Smooth muscle cell (in vitro differentiated cells): ENCODE measurements around the gene AHCYL2. TPM values are rescaled to one million over a fixed set of nuclear protein-coding genes. Genes with fewer than 3 reads are reported as not detected.
A peak's percentile ranks its signal among the peaks of the same experiment; 100 is the strongest.

Experiments
- DNase-seq: peaks from one replicate; lab custom pipeline; 2025; ENCODE audit not compliant: unreplicated experiment; lab: John Stamatoyannopoulos, UW
- H2AFZ ChIP-seq: fragments of 200-600 bp; sonication (generic); 2 replicates; pipeline ENCODE4 v1.6.0; 2016; ENCODE audit warnings: antibody characterized with exemption, low read depth, mild to moderate bottlenecking
- H3F3A ChIP-seq: fragments of 200-600 bp; sonication (generic); 2 replicates; pipeline ENCODE4 v1.6.0; 2017; ENCODE audit warnings: antibody characterized with exemption, low read depth
- H3K27ac ChIP-seq: fragments of 200-600 bp; sonication (generic); 2 replicates; pipeline ENCODE4 v1.5.1; 2016; ENCODE audit warnings: low read depth, mild to moderate bottlenecking
- H3K27me3 ChIP-seq: fragments of 200-600 bp; sonication (generic); 2 replicates; pipeline ENCODE4 v1.6.1; 2016; ENCODE audit warnings: low read depth, mild to moderate bottlenecking
- H3K36me3 ChIP-seq: fragments of 200-600 bp; sonication (generic); 2 replicates; pipeline ENCODE4 v1.5.1; 2016; ENCODE audit warnings: low read depth
- H3K4me1 ChIP-seq: fragments of 200-600 bp; sonication (generic); 2 replicates; pipeline ENCODE4 v1.5.1; 2016; ENCODE audit warnings: low read depth
- H3K4me2 ChIP-seq: fragments of 200-600 bp; sonication (generic); 2 replicates; pipeline ENCODE4 v1.6.0; 2016; ENCODE audit warnings: mild to moderate bottlenecking
- H3K4me3 ChIP-seq: fragments of 200-600 bp; sonication (generic); 2 replicates; pipeline ENCODE4 v1.5.1; 2016; ENCODE audit warnings: mild to moderate bottlenecking
- H3K79me2 ChIP-seq: fragments of 200-600 bp; sonication (generic); 2 replicates; pipeline ENCODE4 v1.6.0; 2016; ENCODE audit warnings: low read depth, mild to moderate bottlenecking
- H3K9ac ChIP-seq: fragments of 200-600 bp; sonication (generic); 2 replicates; pipeline ENCODE4 v1.6.0; 2016; ENCODE audit warnings: low read depth
- H3K9me3 ChIP-seq: fragments of 200-600 bp; sonication (generic); replicated peaks from 2 replicates; pipeline ENCODE4 v1.5.1; 2016; ENCODE audit warnings: low read depth
- H4K20me1 ChIP-seq: fragments of 200-600 bp; sonication (generic); 2 replicates; pipeline ENCODE4 v1.6.0; 2016; ENCODE audit warnings: low read depth
- CTCF ChIP-seq: fragments of 200-600 bp; sonication (generic); IDR thresholded peaks from 2 replicates; pipeline ENCODE4 v1.5.1; 2017; ENCODE audit warnings: borderline replicate concordance, mild to moderate bottlenecking, antibody characterized with exemption; ENCODE audit not compliant: insufficient read depth, poor library complexity, severe bottlenecking
- WGBS: methylation state at CpG from one replicate; pipeline ENCODE4 v1.1.7; 2016; ENCODE audit warnings: low lambda C conversion rate; 5-methylcytosine and 5-hydroxymethylcytosine counted together
- polyA plus RNA-seq: library from polyadenylated mRNA; unstranded; fragments of >200 nt; fragmentation: Nextera tagmentation; extraction: Ambion mirVana; gene quantifications from 2 replicates; pipeline ENCODE4 v1.2.1, GENCODE V29; 2016
- total RNA-seq: library from RNA; depleted of rRNA; stranded (reverse); fragments of >200 nt; gene quantifications from 2 replicates; pipeline ENCODE4 v1.2.3, GENCODE V29; 2014

The AHCYL2 gene
- total and polyA plus RNA-seq, 2 experiments from 2014 or later, result 6.3 to 7.3 TPM

GRCh38 chr7:129375141-129375938 lies 150.5 kb downstream of the AHCYL2 start:
- no peak overlapping the region for H3K27ac ChIP-seq
- 63% methylated on average over 2 of the region's 2 CpGs for WGBS
- H3F3A ChIP-seq, result no peaks in the 10 kb centered on the region
- H3K79me2 ChIP-seq, result no peaks in the 10 kb centered on the region
- H3K27me3 ChIP-seq, result no peaks in the 10 kb centered on the region
- H3K4me1 ChIP-seq, result peaks cover 10% of the 10 kb centered on the region
- no peaks in the 10 kb centered on the region for H3K9me3 ChIP-seq
- no peak overlapping the region for H2AFZ ChIP-seq
- no peaks in the 10 kb centered on the region for H3K36me3 ChIP-seq
- no peak overlapping the region for H3K9ac ChIP-seq
- no peak overlapping the region for H3K4me3 ChIP-seq
- no peak overlapping the region for H3K4me2 ChIP-seq
- no peak for DNase-seq
- no peak for TF ChIP-seq CTCF
- no peaks in the 10 kb centered on the region for H4K20me1 ChIP-seq

- no peak overlapping the region for H2AFZ ChIP-seq
- H3K27ac ChIP-seq, result no peak overlapping the region
- H3K36me3 ChIP-seq, result no peaks in the 10 kb centered on the region
- peak; percentile 54 for TF ChIP-seq CTCF
- no peak overlapping the region for H3K9ac ChIP-seq
- no peaks in the 10 kb centered on the region for H4K20me1 ChIP-seq
- WGBS, result 79% methylated on average over 6 of the region's 6 CpGs
- H3K27me3 ChIP-seq, result no peaks in the 10 kb centered on the region
- H3K4me1 ChIP-seq, result peaks cover 10% of the 10 kb centered on the region
- DNase-seq, result no peak
- no peak overlapping the region for H3K4me2 ChIP-seq
- no peaks in the 10 kb centered on the region for H3F3A ChIP-seq
- no peaks in the 10 kb centered on the region for H3K79me2 ChIP-seq
- no peak overlapping the region for H3K4me3 ChIP-seq
- H3K9me3 ChIP-seq, result no peaks in the 10 kb centered on the region
Observed at GRCh38 chr7:129376076-129376777, 151.4 kb downstream of the AHCYL2 start.

GRCh38 chr7:129376778-129377700 lies 152.2 kb downstream of the AHCYL2 start:
- H3K4me1 ChIP-seq, result peaks cover 10% of the 10 kb centered on the region
- no peak for DNase-seq
- H3F3A ChIP-seq, result no peaks in the 10 kb centered on the region
- WGBS, result 90% methylated on average over 6 of the region's 6 CpGs
- no peaks in the 10 kb centered on the region for H3K9me3 ChIP-seq
- H3K79me2 ChIP-seq, result no peaks in the 10 kb centered on the region
- H2AFZ ChIP-seq, result no peak overlapping the region
- no peak overlapping the region for H3K27ac ChIP-seq
- H3K27me3 ChIP-seq, result no peaks in the 10 kb centered on the region
- TF ChIP-seq CTCF, result no peak
- H3K4me3 ChIP-seq, result no peak overlapping the region
- H4K20me1 ChIP-seq, result no peaks in the 10 kb centered on the region
- no peak overlapping the region for H3K9ac ChIP-seq
- H3K36me3 ChIP-seq, result no peaks in the 10 kb centered on the region
- no peak overlapping the region for H3K4me2 ChIP-seq
